GM19328 (cell line): ENCODE data around the gene UTP11.

Experiments
- ATAC-seq: cut with Tn5 transposase; IDR thresholded peaks from one replicate; pipeline ENCODE4 v1.9.1; 2021; ENCODE audit warnings: mild to moderate bottlenecking, moderate library complexity; ENCODE audit not compliant: unreplicated experiment

UTP11 gene

DNA sequence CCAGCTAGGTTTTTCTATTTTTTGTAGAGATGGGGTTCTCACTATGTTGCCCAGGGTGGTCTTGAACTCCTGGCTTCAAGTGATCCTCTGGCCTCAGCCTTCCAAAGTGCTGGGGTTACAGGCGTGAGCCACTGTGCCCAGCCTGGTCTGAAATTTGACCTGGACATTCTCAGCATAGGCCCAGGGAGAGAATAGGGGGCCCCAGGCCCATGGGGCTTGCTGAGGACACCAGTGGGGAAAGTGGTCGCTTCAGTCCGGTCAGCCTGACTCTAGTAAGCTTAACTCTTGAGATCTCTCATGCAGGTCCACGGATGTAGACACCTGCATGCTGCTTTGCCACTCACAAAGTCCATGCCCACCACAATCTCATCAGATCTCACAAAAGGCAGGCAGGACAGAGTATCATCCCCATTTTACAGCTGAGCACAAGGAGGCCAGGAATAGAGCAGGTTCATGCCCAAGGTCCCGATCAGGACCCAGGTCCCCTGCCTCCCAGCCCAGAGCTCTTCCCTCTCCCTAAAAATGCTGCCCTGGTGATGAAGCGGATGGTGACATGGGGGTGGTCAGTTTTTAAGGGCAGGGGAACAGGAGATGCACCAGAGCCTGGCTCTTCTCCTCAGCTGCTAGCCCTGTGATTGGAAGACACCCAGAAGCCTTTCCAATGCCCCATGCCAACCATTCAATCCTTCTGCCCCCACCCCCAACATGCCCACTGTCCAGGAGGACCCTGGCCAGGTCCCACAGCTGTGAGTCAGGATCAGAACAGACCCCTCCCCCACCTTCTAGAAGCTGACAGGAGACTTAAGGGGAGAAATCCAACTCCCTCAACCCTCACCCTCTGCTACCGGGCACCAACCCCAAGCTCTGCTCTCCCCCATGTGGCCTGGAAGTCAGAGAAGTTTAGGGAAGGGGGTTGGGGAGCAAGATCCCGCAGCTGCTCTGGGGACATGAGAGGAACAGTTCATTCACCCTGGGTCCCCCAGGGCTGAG, 9.0 kb upstream of the UTP11 start:
- ATAC-seq = no peak

DNA sequence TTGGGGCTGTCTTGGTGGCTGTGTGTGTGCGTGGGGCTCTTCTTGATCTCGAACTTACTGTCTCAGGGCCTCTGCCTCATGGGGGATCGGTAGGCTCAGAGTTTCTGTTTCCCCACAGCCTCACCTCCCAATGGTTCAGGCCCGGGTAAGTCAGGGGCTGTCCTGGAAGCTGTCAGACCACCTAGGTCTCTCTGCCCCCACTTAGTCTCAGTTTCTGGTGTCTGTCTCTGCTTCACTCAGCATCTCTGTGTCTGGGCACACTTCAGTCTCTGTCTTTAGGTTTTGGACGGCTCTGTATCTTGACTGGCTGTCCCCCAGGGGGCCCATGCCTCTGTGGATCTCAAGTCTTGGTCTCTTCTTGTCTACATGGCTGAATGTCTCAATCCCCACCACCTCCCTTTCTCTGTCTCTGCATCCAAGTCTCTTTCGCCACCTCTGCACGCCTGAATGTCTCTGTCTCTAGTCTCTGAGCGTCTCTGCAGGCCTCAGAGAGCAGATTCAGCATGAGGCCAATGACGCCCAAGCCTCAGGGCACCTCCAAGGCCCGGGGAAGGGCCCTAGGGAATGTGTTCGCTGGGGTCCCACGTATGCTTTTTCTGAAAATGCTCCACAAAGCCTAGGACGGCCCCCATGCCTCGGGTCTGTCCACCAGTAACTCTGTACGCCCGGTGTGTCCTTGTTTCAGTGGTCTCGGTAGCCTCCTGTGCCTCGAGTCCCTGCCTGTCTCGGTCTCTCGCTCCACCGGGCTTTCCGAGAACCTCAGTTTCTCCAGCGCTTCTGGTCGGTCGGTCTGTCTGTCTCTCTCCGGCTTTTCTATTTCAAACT, 8.0 kb upstream of the UTP11 start:
- ATAC-seq = no peak

DNA sequence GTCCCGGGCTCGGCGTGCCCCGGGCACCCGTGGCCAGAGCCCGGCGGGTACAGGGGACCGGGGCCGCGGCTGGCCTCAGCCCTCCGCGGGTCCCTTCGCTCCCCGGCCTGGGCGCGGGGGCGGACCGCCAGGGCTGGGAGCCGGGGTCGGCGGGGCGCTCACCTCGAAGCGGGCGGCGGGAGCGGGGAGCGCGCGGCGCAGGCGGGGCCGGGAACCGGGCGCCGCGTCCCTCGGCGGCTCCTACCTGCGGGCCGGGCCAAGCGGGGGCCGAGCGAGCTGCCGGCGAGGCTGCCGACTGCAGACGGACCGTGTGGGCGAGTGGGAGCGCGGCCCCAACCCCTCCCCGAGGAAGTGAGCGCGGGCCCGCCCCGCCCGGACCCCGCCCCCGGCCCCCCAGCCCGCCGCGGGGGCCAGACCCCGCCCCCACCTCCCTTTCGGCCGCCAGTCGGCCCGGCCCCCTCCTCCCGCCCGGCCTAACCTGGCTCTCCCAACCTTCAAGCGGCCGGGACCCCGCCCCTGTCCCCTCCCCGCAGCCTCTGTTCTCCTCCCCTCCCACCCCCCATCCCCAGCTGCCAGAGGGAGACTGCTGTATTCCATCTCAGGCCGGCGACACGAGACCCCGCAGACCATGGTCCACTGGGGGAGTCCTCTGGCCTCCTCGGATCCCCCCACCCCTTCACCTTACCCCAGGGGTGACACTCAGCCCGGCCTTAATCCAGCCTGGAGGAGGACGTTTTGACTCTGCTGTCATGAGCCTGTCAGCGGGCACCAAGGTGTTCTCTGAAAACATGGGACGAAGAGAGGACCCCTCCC, 7.1 kb upstream of the UTP11 start, which contains the start of gene FHL3:
Gene FHL3 (minus strand): TSS at position 320 of the 813 bp plus-strand sequence. CDS start 6,102 bp downstream, outside the sequence.
- no peak for ATAC-seq

DNA sequence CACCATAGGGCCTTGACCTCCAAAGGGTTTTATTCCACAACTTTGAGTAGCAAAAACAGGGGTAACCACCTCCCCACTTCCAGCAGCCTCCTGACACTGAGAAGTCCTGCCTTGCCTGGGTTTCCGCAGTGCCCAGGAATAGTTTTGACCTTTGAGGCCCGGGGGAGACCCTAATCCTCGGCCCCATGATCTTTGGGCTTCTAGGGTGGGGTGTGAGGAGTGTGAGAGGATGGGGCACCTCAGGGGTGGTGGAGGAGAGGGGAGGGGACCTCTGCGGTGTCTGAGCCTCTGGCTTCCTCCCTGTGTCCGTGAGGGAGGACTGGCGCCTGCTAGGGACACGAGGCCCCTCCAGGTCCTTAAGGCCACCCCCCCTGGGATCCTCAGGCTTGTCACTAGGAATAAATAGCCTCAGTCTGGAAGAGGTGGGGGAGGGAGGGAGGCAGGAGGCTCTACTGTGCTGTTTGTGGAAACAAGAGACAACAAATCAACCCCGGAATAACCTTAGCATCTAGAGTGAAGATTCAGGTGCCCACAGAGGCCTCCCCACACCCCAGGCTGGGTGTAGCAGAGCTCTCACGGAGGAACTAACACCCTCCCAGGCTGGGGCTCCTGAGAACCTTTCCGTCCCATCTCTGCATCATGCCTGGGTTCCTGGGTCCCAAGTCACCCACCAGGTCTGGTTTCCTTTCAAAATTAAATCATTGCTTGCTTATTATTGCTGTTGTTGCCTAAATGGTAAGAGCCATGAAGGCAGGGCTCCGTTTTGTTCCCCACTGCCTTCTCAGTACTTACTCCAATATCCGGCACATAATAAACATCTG, 6.3 kb upstream of the UTP11 start:
- no peak for ATAC-seq

DNA sequence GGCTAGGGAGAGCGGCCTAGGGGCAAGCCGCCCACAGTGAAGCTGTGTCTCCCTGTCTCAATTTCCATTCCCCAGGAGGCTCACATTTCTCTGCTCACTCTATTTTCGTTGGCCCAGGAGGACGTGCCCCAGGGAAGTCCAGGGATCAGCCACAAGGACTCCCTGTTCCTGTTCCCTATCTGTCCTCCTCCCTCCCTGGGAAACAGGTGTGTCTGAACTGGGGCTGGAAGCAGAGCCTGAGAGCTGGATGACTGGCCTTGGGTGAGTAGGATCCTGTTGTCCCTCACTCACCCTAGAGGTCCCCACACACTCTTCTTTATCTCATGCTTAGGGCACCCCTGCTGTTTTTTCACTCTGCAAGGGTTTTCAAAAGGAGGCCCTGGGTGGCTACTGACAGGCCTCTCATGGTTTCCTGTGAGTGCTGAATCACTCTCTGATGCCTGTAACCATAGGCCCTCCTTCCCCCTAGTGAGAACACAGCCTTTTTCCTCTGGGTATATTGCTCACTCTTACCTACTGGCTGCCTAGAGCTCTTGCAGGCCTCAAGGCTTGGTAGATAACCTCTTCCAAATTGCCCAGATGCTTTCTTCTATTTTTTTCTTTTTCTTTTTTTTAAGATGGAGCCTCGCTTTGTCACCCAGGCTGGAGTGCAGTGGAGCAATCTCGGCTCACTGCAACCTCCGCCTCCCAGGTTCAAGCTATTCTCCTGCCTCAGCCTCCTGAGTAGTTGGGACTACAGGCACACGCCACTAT, 3.3 kb upstream of the UTP11 start:
- ATAC-seq = no peak

DNA sequence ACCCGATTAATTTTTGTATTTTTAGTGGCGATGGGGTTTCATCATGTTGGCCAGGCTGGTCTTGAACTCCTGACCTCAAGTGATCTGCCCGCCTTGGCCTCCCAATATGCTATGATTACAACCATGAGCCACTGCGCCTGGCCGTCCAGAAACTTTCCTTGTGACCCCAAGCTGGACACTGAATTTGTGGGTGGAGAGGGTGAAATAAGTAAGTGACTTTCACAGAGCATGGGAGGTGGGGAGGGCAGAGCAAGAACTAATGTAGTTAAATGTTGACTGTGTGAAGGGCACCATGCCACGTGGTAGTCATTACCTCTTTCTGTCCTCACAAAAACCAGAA, 2.7 kb upstream of the UTP11 start:
- no peak for ATAC-seq

DNA sequence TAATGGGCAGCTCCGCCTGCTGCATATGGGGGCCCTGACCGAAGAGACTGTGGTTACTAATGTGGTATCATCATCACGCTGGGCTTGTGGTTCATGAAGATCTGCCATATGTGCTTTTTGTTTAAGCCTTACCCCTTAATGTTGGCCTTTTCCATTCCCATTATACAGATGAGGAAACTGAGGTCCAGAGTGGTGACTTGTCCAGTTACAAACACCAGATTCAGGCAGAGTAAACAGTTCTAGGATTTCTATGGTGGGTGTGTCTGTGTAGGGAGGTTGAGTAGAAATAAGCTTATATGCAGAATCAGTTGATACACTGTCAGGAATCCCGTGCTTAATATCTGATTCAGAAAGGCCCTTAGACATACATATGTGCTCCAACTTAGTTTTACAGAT, 691 bp downstream of the UTP11 start:
- no peak for ATAC-seq

DNA sequence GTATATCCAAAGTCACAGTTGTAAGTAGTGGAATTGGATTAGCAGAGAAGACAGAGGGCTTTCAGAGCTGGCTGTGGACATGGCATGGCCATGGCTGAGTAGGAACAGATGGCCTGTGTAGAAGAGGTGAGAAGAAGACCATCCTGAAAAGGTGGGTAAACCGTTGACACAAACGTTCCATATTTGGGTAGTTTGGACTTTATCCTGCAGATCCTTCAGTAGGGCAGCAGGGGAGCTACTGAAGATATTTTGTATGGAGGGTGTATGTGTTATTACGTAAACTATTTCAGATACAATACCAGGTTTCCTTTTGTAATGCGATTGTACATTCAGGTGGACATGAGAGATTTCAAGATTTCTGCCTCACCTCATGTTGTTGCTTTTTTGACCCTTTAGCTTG, 1.6 kb downstream of the UTP11 start:
- no peak for ATAC-seq

DNA sequence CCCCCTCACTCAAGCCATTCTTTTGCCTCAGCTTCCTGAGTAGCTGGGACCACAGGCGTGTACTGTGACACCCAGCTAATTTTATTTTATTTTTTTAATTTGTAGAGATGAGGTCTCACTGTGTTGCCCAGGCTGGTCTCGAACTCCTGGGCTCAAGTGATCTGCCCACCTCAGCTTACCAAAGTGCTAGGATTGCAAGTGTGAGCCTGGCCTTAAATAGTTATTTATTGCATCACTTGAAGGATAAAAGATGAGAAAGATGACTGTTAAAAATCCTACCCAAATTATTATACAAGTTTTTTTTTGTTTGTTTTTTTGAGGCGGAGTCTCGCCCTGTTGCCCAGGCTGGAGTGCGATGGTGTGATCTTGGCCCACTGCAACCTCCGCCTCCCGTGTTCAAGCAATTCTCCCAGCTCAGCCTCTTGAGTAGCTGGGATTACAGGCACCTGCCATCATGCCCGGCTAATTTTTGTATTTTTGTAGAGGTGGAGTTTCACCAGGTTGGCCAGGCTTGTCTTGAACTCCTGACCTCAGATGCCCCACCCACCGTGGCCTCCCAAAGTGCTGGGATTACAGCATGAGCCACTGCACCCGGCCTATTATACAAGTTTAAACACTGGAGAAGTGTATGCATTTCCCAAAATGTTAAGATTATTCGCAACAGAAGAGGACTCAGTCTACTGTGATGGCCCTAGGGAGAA, 2.3 kb downstream of the UTP11 start:
- no peak for ATAC-seq

DNA sequence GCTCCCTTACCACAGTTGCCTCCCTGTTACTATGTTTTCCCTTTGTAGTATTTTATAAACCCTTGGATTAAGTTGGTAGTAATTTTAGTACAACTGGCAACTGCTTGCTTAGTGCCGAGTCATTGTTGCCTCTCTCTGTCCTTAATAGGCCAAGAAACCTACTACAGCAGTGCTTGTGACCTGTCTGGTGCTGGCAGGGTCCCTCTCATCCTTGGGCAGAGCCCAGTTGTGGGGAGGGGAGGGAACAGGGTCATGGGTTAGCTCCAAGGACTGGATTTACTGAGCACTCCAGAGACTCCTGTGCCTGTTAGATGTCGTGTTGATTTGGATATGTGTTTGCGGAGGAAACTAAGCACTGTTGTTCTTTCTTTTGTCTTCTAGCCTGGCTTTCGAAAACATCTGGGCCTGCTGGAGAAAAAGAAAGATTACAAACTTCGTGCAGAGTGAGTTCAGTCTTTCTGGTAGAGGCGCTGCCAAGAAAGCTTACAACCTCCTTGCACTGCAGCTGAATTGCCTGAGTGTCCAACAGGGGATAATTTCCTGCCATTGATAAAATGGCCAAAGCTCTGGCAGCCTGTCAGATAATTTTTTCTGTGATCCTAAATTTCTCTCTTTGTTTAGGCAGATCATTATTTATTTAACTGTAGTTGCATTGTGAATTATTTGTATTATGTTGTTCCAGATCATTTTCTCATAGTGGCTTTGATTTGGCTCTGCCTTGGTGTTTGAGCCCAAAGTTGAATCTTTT, 3.6 kb downstream of the UTP11 start:
- no peak for ATAC-seq

DNA sequence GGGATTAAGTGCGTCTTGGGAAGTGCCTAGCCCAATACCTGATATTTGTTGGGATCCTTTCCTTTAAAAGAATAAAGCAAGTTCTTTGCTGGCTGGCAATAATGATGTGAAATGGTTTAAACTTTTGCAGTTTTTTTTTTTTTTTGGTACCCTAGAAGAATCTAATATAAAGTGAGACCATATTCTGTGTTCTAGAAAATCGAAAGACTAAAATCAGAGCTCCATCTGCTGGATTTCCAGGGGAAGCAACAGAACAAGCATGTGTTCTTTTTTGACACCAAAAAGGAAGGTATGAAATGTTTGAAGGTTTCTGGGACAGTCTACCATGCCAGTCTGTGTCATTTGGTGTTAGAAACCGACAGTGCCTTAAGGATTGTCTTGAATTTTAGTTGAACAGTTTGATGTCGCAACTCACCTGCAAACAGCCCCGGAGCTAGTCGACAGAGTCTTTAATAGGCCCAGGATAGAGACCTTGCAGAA, 6.4 kb downstream of the UTP11 start:
- ATAC-seq = no peak

DNA sequence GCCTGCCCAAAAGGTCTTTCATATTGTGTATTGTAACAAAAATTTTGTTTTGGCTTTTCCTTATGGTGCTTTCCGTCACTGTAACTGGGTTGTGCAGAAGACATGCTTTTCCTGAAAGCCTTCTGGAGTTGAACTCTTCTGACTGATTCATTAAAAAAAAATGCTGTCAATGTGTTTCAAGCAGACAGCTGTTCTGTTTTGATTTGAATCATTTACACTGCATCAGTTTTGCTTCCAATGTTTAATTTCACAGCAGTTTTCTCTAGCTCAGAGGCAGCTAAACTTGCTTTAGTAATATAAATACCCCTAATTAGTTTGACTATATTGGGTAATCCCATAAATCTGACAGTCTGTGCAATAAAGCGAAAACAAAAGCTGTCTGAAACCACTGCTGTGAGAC, 7.9 kb downstream of the UTP11 start:
- no peak for ATAC-seq

DNA sequence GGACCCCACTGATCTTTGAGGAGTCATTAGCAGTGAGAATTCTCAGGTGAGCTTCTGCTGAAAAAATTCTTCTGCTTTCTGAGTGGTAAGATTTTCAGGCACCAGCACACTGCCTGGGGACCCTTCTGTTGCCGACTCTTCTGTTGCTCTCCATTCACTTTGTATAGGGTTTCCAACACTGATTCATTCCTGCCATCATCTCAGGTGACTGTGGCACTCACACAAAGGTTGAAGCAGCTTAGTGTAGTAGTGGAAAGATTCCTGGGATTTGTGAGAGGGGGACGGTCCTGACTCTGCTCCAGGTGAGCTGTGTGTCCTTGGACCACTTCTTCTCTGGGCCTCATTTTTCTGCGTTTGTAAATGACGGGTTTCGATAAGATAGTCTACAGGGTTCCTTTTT, 9.4 kb downstream of the UTP11 start:
- no peak for ATAC-seq

DNA sequence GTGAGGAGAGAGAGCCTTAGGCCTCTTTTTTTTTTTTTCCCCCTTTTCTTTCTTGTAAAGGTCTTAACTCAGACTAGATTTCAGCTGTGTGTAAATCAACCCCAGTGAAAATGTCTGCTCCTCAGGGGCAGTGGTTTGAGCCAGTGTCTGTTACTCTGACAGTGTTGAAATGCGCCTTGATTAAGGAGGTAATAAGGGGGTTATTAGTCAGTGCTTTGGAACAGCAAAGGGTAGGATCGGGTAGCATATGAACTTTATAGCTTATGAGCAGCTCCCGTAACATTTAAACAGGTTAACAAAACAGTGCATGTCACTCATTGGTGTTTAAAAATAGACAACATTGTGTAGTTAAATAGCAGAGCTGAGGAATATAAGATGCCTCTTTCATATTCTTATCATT, 10.3 kb downstream of the UTP11 start:
- no peak for ATAC-seq

DNA sequence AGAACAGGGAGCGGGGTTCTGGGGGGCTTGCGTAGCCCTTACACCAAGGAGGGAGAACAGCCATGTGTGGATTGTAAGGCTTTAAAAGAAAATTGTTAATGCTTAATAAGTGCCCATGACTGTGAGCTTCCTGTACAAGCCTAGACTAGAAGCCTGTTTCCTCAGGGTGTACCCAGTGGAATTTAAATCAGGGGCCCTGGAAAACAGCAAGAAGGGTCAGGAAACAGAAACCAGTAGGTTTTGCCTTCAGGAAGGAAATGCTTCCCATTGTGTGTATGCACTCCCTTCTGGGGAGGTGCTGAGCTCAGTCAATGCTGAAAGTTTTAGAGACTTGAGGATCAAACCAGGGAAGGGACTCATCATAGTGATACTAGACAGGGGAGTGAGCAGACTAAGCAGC, 12.7 kb downstream of the UTP11 start:
- no peak for ATAC-seq

DNA sequence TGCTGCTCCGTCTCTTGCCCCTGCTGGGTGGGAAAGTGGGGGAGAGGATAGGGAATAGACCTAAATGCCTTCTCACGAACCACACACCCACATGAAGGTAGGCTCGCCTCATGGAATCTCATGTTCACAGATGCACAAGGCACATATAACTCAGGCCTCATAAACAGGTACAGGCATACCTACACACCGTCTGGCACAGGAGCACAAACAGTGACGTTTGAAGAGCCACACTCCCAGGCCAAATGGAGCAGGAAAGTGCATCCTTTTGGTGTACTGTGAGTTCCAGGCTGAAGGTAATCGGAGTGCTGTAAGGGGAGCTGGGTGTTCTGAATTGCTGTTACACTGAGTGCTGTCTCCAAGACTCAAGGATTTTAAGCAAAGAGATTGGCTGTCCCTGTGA, 13.1 kb downstream of the UTP11 start:
- ATAC-seq = no peak

DNA sequence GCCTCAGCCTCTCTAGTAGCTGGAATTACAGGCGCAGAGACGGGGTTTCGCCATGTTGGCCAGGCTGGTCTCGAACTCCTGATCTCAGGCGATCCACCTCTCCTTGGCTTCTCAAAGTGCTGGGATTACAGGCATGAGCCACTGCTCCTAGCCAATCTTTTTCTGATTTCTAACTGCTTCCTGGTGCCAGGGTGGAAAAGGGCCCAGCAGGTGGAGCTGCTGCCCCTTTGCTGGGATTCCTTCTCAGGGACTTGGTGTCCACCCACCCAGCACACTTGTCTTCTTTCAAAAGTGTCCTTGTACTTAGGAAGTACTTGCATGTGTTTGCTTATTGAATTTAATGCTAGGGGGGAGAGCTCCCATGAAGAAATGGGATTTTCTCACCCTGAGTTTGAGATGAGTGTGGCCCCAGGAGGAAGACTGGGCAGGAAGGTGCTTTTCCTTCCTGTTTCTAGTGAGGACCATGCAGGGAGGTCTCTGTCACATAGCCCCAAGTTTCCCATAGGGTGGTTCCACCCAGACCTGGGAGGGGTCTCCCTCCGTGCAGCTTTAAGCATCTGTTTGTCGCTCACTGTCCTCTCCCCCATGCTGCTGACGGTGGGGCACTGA, 14.2 kb downstream of the UTP11 start:
- no peak for ATAC-seq
